Gastroesophageal sphincter (tissue), 2 donors: ENCODE measurements around the gene CD40.

Experiments
- POLR2A ChIP-seq, 2 donors: fragments of 450-650 bp; IDR thresholded peaks; one replicate each; pipeline ENCODE4 v1.6.1; 2017; ENCODE audit warnings: antibody characterized with exemption in 2 of 2, mild to moderate bottlenecking in 2 of 2, moderate library complexity in 1 of 2
- POLR2AphosphoS5 ChIP-seq: sonication (generic); formaldehyde crosslinking; IDR thresholded peaks from one replicate; pipeline ENCODE4 v1.6.1; 2017; ENCODE audit warnings: antibody characterized with exemption

GRCh38 chr20:46171909-46172308 is 53.8 kb downstream of the CD40 start:
- TF ChIP-seq POLR2AphosphoS5 (no peak), POLR2A (IDR thresholded peaks at IDR 0.05) (no peak)
